HS-27A (cell line): ENCODE data around the gene KRTAP10-1.
"Not testable (repeated sequence)": the region's sequence is repeated elsewhere in the genome, so short reads cannot be mapped to it uniquely, and the experiment has no call there.

Experiments used
- DNase-seq: peaks from one replicate; pipeline ENCODE4 v3.0.0-alpha.2; 2012; ENCODE audit warnings: low read depth, missing footprints

Gene KRTAP10-1

GRCh38 chr21:44539991-44540666 is at the start of gene KRTAP10-1:
Gene KRTAP10-1 (minus strand): TSS chr21:44540195. CDS start chr21:44540150, 45 bp downstream.
- no peak for DNase-seq

- no peak for DNase-seq
Observed at GRCh38 chr21:44589094-44589493, 49.1 kb upstream of the KRTAP10-1 start.

GRCh38 chr21:44585892-44586291 is 45.9 kb upstream of the KRTAP10-1 start:
- DNase-seq: no peak

- DNase-seq: no peak
Observed at GRCh38 chr21:44583800-44584147, 43.8 kb upstream of the KRTAP10-1 start.

GRCh38 chr21:44583089-44583799 is 43.2 kb upstream of the KRTAP10-1 start:
- DNase-seq: no peak

- no peak for DNase-seq
Observed at GRCh38 chr21:44582055-44582454, 42.1 kb upstream of the KRTAP10-1 start.

GRCh38 chr21:44581158-44581557 is 41.2 kb upstream of the KRTAP10-1 start:
- DNase-seq: no peak

GRCh38 chr21:44580231-44580821 is 40.3 kb upstream of the KRTAP10-1 start, which contains the start of gene KRTAP10-5:
Gene KRTAP10-5 (minus strand): TSS chr21:44580604. CDS start chr21:44580578, 26 bp downstream.
- not testable (repeated sequence) for DNase-seq

- no peak for DNase-seq
Observed at GRCh38 chr21:44579833-44580144, 39.8 kb upstream of the KRTAP10-1 start.

- no peak for DNase-seq
Observed at GRCh38 chr21:44579056-44579832, 39.2 kb upstream of the KRTAP10-1 start.

- no peak for DNase-seq
Observed at GRCh38 chr21:44578371-44579055, 38.5 kb upstream of the KRTAP10-1 start.

- DNase-seq: no peak
Observed at GRCh38 chr21:44576025-44576420, 36.0 kb upstream of the KRTAP10-1 start.

GRCh38 chr21:44575307-44576024 is 35.5 kb upstream of the KRTAP10-1 start:
- DNase-seq: no peak

- DNase-seq: no peak
Observed at GRCh38 chr21:44574457-44575306, 34.7 kb upstream of the KRTAP10-1 start.

GRCh38 chr21:44573630-44574456 is 33.8 kb upstream of the KRTAP10-1 start, which contains the start of gene KRTAP10-4:
Gene KRTAP10-4 (plus strand): TSS chr21:44573729. CDS start chr21:44573759, 30 bp downstream.
- DNase-seq: not testable (repeated sequence)

GRCh38 chr21:44572959-44573583 is 33.1 kb upstream of the KRTAP10-1 start:
- no peak for DNase-seq

GRCh38 chr21:44571844-44572782 is 32.1 kb upstream of the KRTAP10-1 start:
- no peak for DNase-seq

- DNase-seq: no peak
Observed at GRCh38 chr21:44571296-44571695, 31.3 kb upstream of the KRTAP10-1 start.
